K562 (cell line): ENCODE data around the gene IBTK. TPM values are rescaled to one million over a fixed set of nuclear protein-coding genes. Genes with fewer than 3 reads are reported as not detected.

ENCODE experiments used
- ATAC-seq: fragments of 200-7000 bp; cut with Tn5 transposase; 3 replicates; pipeline ENCODE4 v1.9.1; 2020; ENCODE audit warnings: moderate library complexity
- BruUV-seq: library from RNA; stranded (reverse); fragments of 400-500 nt; replicated peaks from 2 replicates; lab custom pipeline; 2021; lab: Mats Ljungman, UMichigan
- CTCF ChIA-PET: fragments of 300-600 bp; formaldehyde crosslinking; extraction: SDS; loops from one replicate; lab custom pipeline; 2021; ENCODE audit warnings: low intra/inter-chr PET ratio; lab: Yijun Ruan, JAX
- POLR2A ChIA-PET: fragments of 300-600, 350-650 bp; sonication (Branson Sonifier 250); formaldehyde crosslinking; extraction: SDS; loops from one replicate; lab custom pipeline; 2021; ENCODE audit warnings: antibody characterized with exemption, inconsistent platforms; lab: Yijun Ruan, JAX
- DNase-seq, 4 experiments: peaks; one replicate each; pipeline versions ENCODE4 v3.0.0 to v3.0.0-alpha.2; 2011 to 2018; ENCODE audit warnings: low spot score in 3 of 4, mixed read lengths in 3 of 4; ENCODE audit errors: extremely low read depth in 1 of 4
- FAIRE-seq: peaks from 2 replicates; lab custom pipeline; 2011; peaks lifted over from hg19 to GRCh38; lab: Jason Lieb, UNC
- H2AFZ ChIP-seq: 2 replicates; pipeline ENCODE4 v1.6.0; 2011; ENCODE audit warnings: low read depth, low read length, control low read depth, inconsistent platforms
- H3K27ac ChIP-seq: fragments of 200-600 bp; 3 replicates; pipeline ENCODE4 v1.8.0; 2011; ENCODE audit warnings: low read depth, mild to moderate bottlenecking, control low read depth, inconsistent platforms, low read length, moderate library complexity, mixed read lengths; ENCODE audit errors: extremely low read depth
- H3K27me3 ChIP-seq, 2 experiments: fragments of 300-600 bp in 1 of 2; 2 replicates in 1 of 2; 3 replicates in 1 of 2; pipeline versions ENCODE4 v1.6.0 to v1.8.0; 2011; ENCODE audit warnings: inconsistent platforms in 2 of 2, low read length in 2 of 2, mild to moderate bottlenecking in 1 of 2, mixed read lengths in 1 of 2, moderate library complexity in 1 of 2; ENCODE audit not compliant: control insufficient read depth in 2 of 2, insufficient read depth in 2 of 2
- H3K36me3 ChIP-seq: fragments of 300-600 bp; 3 replicates; pipeline ENCODE4 v1.8.0; 2011; ENCODE audit warnings: mild to moderate bottlenecking, low read length, inconsistent platforms; ENCODE audit not compliant: control insufficient read depth, insufficient read depth
- H3K4me1 ChIP-seq, 2 experiments: fragments of 200-600 bp in 1 of 2; replicated peaks in 1 of 2; 2 replicates in 1 of 2; 3 replicates in 1 of 2; pipeline versions ENCODE4 v1.5.1 to v1.8.0; 2011; ENCODE audit warnings: inconsistent platforms in 2 of 2, low read length in 2 of 2, mild to moderate bottlenecking in 1 of 2, mixed read lengths in 1 of 2, moderate library complexity in 1 of 2; ENCODE audit not compliant: control insufficient read depth in 2 of 2, insufficient read depth in 2 of 2
- H3K4me2 ChIP-seq: 2 replicates; pipeline ENCODE4 v1.6.1; 2011; ENCODE audit warnings: low read length, control low read depth, inconsistent platforms, mixed read lengths; ENCODE audit not compliant: insufficient read depth
- H3K4me3 ChIP-seq: fragments of 200-600 bp; sonication (generic), shearing (Covaris generic); 2 replicates; pipeline ENCODE4 v1.5.1; 2016; ENCODE audit warnings: control low read depth, inconsistent platforms
- H3K79me2 ChIP-seq: fragments of 200-600 bp; 3 replicates; pipeline ENCODE4 v1.8.0; 2011; ENCODE audit warnings: low read length, inconsistent platforms; ENCODE audit not compliant: control insufficient read depth, insufficient read depth
- H3K9ac ChIP-seq, 2 experiments: 2 replicates each; pipeline versions ENCODE4 v1.6.0 to v1.6.1; 2011; ENCODE audit warnings: low read depth in 2 of 2, low read length in 2 of 2, control low read depth in 1 of 2, inconsistent platforms in 1 of 2, mild to moderate bottlenecking in 1 of 2, mixed read lengths in 1 of 2; ENCODE audit not compliant: insufficient read depth in 1 of 2
- H3K9me1 ChIP-seq: one replicate; pipeline ENCODE4 v1.6.0; 2011; ENCODE audit warnings: inconsistent platforms, mild to moderate bottlenecking, low read length, moderate library complexity; ENCODE audit not compliant: control insufficient read depth, insufficient read depth
- H3K9me3 ChIP-seq: replicated peaks from 2 replicates; pipeline ENCODE4 v1.5.1; 2011; ENCODE audit warnings: low read depth, low read length, inconsistent platforms; ENCODE audit not compliant: control insufficient read depth, insufficient read depth
- H4K20me1 ChIP-seq: replicated peaks from 2 replicates; pipeline ENCODE4 v1.6.1; 2011; ENCODE audit warnings: low read length, inconsistent platforms, mixed read lengths; ENCODE audit not compliant: control insufficient read depth, insufficient read depth
- BCOR ChIP-seq: fragments of 450-650 bp; IDR thresholded peaks from 2 replicates; pipeline ENCODE4 v1.6.1; 2016
- E2F4 ChIP-seq: sonication (generic); formaldehyde crosslinking; IDR thresholded peaks from 2 replicates; pipeline ENCODE4 v1.8.0; 2022; ENCODE audit warnings: mild to moderate bottlenecking, low read depth, missing genetic modification reagents
- E2F6 ChIP-seq, 2 experiments: IDR thresholded peaks; 2 replicates each; pipeline ENCODE4 v1.6.1; 2011; ENCODE audit warnings: borderline replicate concordance in 1 of 2, control low read depth in 1 of 2, low read depth in 1 of 2, low read length in 1 of 2, mild to moderate bottlenecking in 1 of 2, mixed read lengths in 1 of 2, moderate library complexity in 1 of 2; ENCODE audit not compliant: insufficient read depth in 1 of 2, insufficient read length in 1 of 2, poor library complexity in 1 of 2, severe bottlenecking in 1 of 2; ENCODE audit errors: extremely low read depth in 1 of 2
- HNRNPH1 ChIP-seq: fragments of 200-400 bp; formaldehyde crosslinking; optimal IDR thresholded peaks from 2 replicates; pipeline ENCODE3; 2017; ENCODE audit warnings: low read depth, mild to moderate bottlenecking, low read length, moderate library complexity
- HOMEZ ChIP-seq: fragments of 250-450 bp; sonication (Bioruptor Pico); IDR thresholded peaks from 2 replicates; pipeline ENCODE4 v1.4.0; 2020; ENCODE audit warnings: mild to moderate bottlenecking, moderate library complexity
- KLF1 ChIP-seq: fragments of 450-650 bp; IDR thresholded peaks from 2 replicates; pipeline ENCODE4 v1.6.1; 2016; ENCODE audit warnings: missing genetic modification characterization, missing compliant biosample characterization
- KLF13 ChIP-seq: fragments of 450-650 bp; IDR thresholded peaks from 2 replicates; pipeline ENCODE4 v1.6.1; 2016; ENCODE audit warnings: missing genetic modification characterization, low read depth, mild to moderate bottlenecking, missing compliant biosample characterization, moderate library complexity, borderline replicate concordance
- NCOA6 ChIP-seq: fragments of 450-650 bp; IDR thresholded peaks from 2 replicates; pipeline ENCODE4 v1.6.1; 2017; ENCODE audit warnings: mild to moderate bottlenecking
- NFE2 ChIP-seq: IDR thresholded peaks from 2 replicates; pipeline ENCODE4 v1.6.1; 2014; ENCODE audit warnings: antibody characterized with exemption, low read depth
- PTTG1 ChIP-seq: fragments of 450-650 bp; IDR thresholded peaks from 2 replicates; pipeline ENCODE4 v1.6.1; 2016; ENCODE audit warnings: low read depth, mild to moderate bottlenecking, missing genetic modification characterization, missing compliant biosample characterization
- SMAD3 ChIP-seq: fragments of 450-650 bp; formaldehyde crosslinking; conservative IDR thresholded peaks from 2 replicates; pipeline ENCODE4 v1.4.0; 2020; ENCODE audit warnings: mild to moderate bottlenecking
- SMARCE1 ChIP-seq: fragments of 450-650 bp; IDR thresholded peaks from 2 replicates; pipeline ENCODE4 v1.7.1; 2016; ENCODE audit warnings: mild to moderate bottlenecking
- TRIM28 ChIP-seq: fragments of 450-650 bp; IDR thresholded peaks from 2 replicates; pipeline ENCODE4 v1.6.1; 2017
- ZBTB33 ChIP-seq: sonication (generic); formaldehyde crosslinking; IDR thresholded peaks from 2 replicates; pipeline ENCODE4 v1.8.1; 2023; ENCODE audit warnings: mild to moderate bottlenecking, missing genetic modification reagents
- WGBS: fragments of 100-300 bp; shearing (Covaris generic); methylation state at CpG from one replicate; pipeline ENCODE4 v1.1.6; 2016; ENCODE audit warnings: low coverage, mixed read lengths; ENCODE audit not compliant: insufficient coverage; ENCODE audit errors: missing lambda C conversion rate; 5-methylcytosine and 5-hydroxymethylcytosine counted together
- in situ Hi-C: fragments of 300-500 bp; cut with MboI; formaldehyde crosslinking; loops from 4 replicates; pipeline ENCODE4 v1.15.0; 2018; ENCODE audit warnings: inconsistent platforms, mixed read lengths
- intact Hi-C: fragments of 100-400 bp; cut with micrococcal nuclease; formaldehyde crosslinking; loops from 2 replicates; pipeline ENCODE4 v1.14.2; 2022
- polyA plus RNA-seq, 8 experiments: library from polyadenylated mRNA; depleted of rRNA in 4 of 8; stranded (reverse) in 5 of 8; unstranded in 3 of 8; fragments of >200 nt; fragmentation: Nextera tagmentation in 2 of 8; fragmentation: Illumina TruSeq in 1 of 8; extraction: Ambion mirVana in 2 of 8; extraction: Trizol in 1 of 8; gene quantifications; 2 replicates each; pipeline versions ENCODE4 v1.2.1 to v1.2.3, GENCODE V29; 2011 to 2014; ENCODE audit warnings: inconsistent platforms in 1 of 8, missing spikeins in 1 of 8
- total RNA-seq, 7 experiments: library from RNA; depleted of rRNA in 6 of 7; stranded (reverse); fragments of >200 nt in 6 of 7; fragmentation: Illumina TruSeq in 2 of 7; extraction: Trizol in 2 of 7; gene quantifications; 2 replicates each; pipeline versions ENCODE4 v1.2.1 to v1.2.3, GENCODE V29; 2011 to 2021; ENCODE audit warnings: low replicate concordance in 1 of 7

The IBTK gene
- total and polyA plus RNA-seq, 9 of the 15 experiments (the other 6 are each of a cell fraction or from before 2014, with no cell fraction given), result 13.2 to 36.4 (median 21.8) TPM

GRCh38 chr6:82239597-82239996, 7.9 kb downstream of the IBTK start:
- Histone ChIP-seq H2AFZ (no peak overlapping the region), H3K4me3 (no peak overlapping the region), H3K9ac (no peak overlapping the region), H3K9me3 (no peaks in the 10 kb centered on the region), H3K4me2 (no peak overlapping the region), H3K4me1 (no peaks in the 10 kb centered on the region; a peak in 2 of 5 replicates), H3K9me1 (no peaks in the 10 kb centered on the region), H3K79me2 (peaks cover 74% of the 10 kb centered on the region), H4K20me1 (no peaks in the 10 kb centered on the region), H3K27me3 (no peaks in the 10 kb centered on the region), H3K27ac (no peak overlapping the region), H3K36me3 (peaks cover 32% of the 10 kb centered on the region)
- intact Hi-C loops (no loop called here), in situ Hi-C loops (loop anchor here (25.0 kb wide), 1 partner anchor 948 kb away; the partner anchor contains the start of genes PGM3 and RWDD2A)
- no peak for TF ChIP-seq NFE2
- no peak for TF ChIP-seq E2F4 (CRISPR knock-in tag)
- no peak for TF ChIP-seq PTTG1 (tag)
- no peak for TF ChIP-seq TRIM28
- TF ChIP-seq KLF13 (tag), result no peak
- no peak for TF ChIP-seq ZBTB33 (CRISPR knock-in tag)
- no peak for TF ChIP-seq SMAD3 (CRISPR knock-in tag)
- no peak for TF ChIP-seq BCOR
- TF ChIP-seq HNRNPH1, result no peak
- no peak for TF ChIP-seq KLF1 (tag)
- TF ChIP-seq NCOA6, result no peak
- no peak for TF ChIP-seq HOMEZ
- TF ChIP-seq E2F6 (IDR thresholded peaks at IDR 0.05; ENCODE audit: borderline replicate concordance in 1 of 2, extremely low read depth in 1 of 2, insufficient read depth in 1 of 2, insufficient read length in 1 of 2, low read depth in 1 of 2, low read length in 1 of 2, poor library complexity in 1 of 2, severe bottlenecking in 1 of 2), result no peak
- TF ChIP-seq SMARCE1, result no peak
- CTCF ChIA-PET, result no interaction called here
- no TSS peak for BruUV-seq
- POLR2A ChIA-PET, result no interaction called here
- DNase-seq (no peak), FAIRE-seq (no peak), ATAC-seq (no peak)
- WGBS, result 100% methylated on average over 2 of the region's 2 CpGs
